ENCODE results near the gene DEGS2.

- TF ChIP-seq, protein P1, sequence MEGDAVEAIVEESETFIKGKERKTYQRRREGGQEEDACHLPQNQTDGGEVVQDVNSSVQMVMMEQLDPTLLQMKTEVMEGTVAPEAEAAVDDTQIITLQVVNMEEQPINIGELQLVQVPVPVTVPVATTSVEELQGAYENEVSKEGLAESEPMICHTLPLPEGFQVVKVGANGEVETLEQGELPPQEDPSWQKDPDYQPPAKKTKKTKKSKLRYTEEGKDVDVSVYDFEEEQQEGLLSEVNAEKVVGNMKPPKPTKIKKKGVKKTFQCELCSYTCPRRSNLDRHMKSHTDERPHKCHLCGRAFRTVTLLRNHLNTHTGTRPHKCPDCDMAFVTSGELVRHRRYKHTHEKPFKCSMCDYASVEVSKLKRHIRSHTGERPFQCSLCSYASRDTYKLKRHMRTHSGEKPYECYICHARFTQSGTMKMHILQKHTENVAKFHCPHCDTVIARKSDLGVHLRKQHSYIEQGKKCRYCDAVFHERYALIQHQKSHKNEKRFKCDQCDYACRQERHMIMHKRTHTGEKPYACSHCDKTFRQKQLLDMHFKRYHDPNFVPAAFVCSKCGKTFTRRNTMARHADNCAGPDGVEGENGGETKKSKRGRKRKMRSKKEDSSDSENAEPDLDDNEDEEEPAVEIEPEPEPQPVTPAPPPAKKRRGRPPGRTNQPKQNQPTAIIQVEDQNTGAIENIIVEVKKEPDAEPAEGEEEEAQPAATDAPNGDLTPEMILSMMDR (conservative IDR thresholded peaks at IDR 0.05) = no peak
- no peak for TF ChIP-seq ZFX (IDR thresholded peaks at IDR 0.05)
Measured at GRCh38 chr14:100140452-100141078, 18.9 kb downstream of the DEGS2 start.
